K562 (cell line): ENCODE results near the gene GEMIN5. TPM values are rescaled to one million over a fixed set of nuclear protein-coding genes. Genes with fewer than 3 reads are reported as not detected.
A peak's percentile ranks its signal among the peaks of the same experiment; 100 is the strongest.

Experiments
- ADNP ChIP-seq: fragments of 200-800 bp; sonication (Bioruptor generic); IDR thresholded peaks from 2 replicates; pipeline ENCODE4 v1.6.1; 2016; ENCODE audit warnings: missing genetic modification characterization, missing compliant biosample characterization
- BHLHE40 ChIP-seq: IDR thresholded peaks from 2 replicates; pipeline ENCODE4 v1.6.1; 2011; ENCODE audit warnings: low read length, improper control_type of control experiment
- CCAR2 ChIP-seq: fragments of 200-400 bp; formaldehyde crosslinking; IDR thresholded peaks from 2 replicates; pipeline ENCODE4 v1.6.1; 2017; ENCODE audit warnings: mild to moderate bottlenecking, low read depth, low read length
- CTCFL ChIP-seq: IDR thresholded peaks from 2 replicates; pipeline ENCODE4 v1.6.1; 2011; ENCODE audit warnings: borderline replicate concordance, low read depth, mild to moderate bottlenecking, moderate library complexity, low read length; ENCODE audit not compliant: insufficient read depth, poor library complexity, severe bottlenecking
- EWSR1 ChIP-seq: fragments of 450-650 bp; IDR thresholded peaks from 2 replicates; pipeline ENCODE4 v1.6.1; 2018; ENCODE audit warnings: borderline replicate concordance, mild to moderate bottlenecking, low read depth, moderate library complexity; ENCODE audit not compliant: partially characterized antibody
- IRF2 ChIP-seq: sonication (generic); formaldehyde crosslinking; IDR thresholded peaks from 2 replicates; pipeline ENCODE4 v1.8.1; 2022; ENCODE audit warnings: mild to moderate bottlenecking, missing genetic modification reagents
- KAT7 ChIP-seq: sonication (generic); formaldehyde crosslinking; IDR thresholded peaks from 2 replicates; pipeline ENCODE4 v1.8.0; 2022; ENCODE audit warnings: missing genetic modification reagents, mild to moderate bottlenecking, borderline replicate concordance
- MTA2 ChIP-seq: fragments of 450-650 bp; IDR thresholded peaks from 2 replicates; pipeline ENCODE4 v1.6.1; 2016; ENCODE audit warnings: low read depth
- NFATC3 ChIP-seq: fragments of 450-650 bp; IDR thresholded peaks from 2 replicates; pipeline ENCODE4 v1.6.1; 2017; ENCODE audit warnings: mild to moderate bottlenecking
- NFYB ChIP-seq: IDR thresholded peaks from 2 replicates; pipeline ENCODE4 v1.6.1; 2011; ENCODE audit warnings: mild to moderate bottlenecking, moderate library complexity; ENCODE audit not compliant: insufficient read length; ENCODE audit errors: extremely low read depth
- POLR2B ChIP-seq: fragments of 450-650 bp; IDR thresholded peaks from 2 replicates; pipeline ENCODE4 v1.6.1; 2018; ENCODE audit warnings: low read depth; ENCODE audit not compliant: partially characterized antibody
- SIRT6 ChIP-seq: IDR thresholded peaks from one replicate; pipeline ENCODE4 v1.6.1; 2012; ENCODE audit warnings: low read depth, mild to moderate bottlenecking, control low read depth, inconsistent platforms, low read length, moderate library complexity
- SNIP1 ChIP-seq: fragments of 450-650 bp; IDR thresholded peaks from 2 replicates; pipeline ENCODE4 v1.7.1; 2017; ENCODE audit warnings: low read depth, mild to moderate bottlenecking
- STAT5A ChIP-seq: IDR thresholded peaks from 2 replicates; pipeline ENCODE4 v1.6.1; 2012; ENCODE audit warnings: low read length, inconsistent platforms, borderline replicate concordance
- TAF9B ChIP-seq: fragments of 450-650 bp; IDR thresholded peaks from 2 replicates; pipeline ENCODE4 v1.6.1; 2018; ENCODE audit warnings: mild to moderate bottlenecking; ENCODE audit not compliant: partially characterized antibody
- U2AF1 ChIP-seq: fragments of 200-400 bp; formaldehyde crosslinking; optimal IDR thresholded peaks from 2 replicates; pipeline ENCODE3; 2017; ENCODE audit warnings: mild to moderate bottlenecking, low read depth, low read length, moderate library complexity
- ZFX ChIP-seq: sonication (generic); formaldehyde crosslinking; IDR thresholded peaks from 2 replicates; pipeline ENCODE4 v1.8.0; 2022; ENCODE audit warnings: mild to moderate bottlenecking, missing genetic modification reagents, moderate library complexity
- ZNF232 ChIP-seq: sonication (generic); formaldehyde crosslinking; IDR thresholded peaks from 2 replicates; pipeline ENCODE4 v1.8.0; 2022; ENCODE audit warnings: mild to moderate bottlenecking, missing genetic modification reagents
- ZNF76 ChIP-seq: fragments of 250-450 bp; sonication (Bioruptor Pico); IDR thresholded peaks from 2 replicates; pipeline ENCODE4 v1.4.0; 2020; ENCODE audit warnings: mild to moderate bottlenecking, moderate library complexity, borderline replicate concordance
- polyA plus RNA-seq, 8 experiments: library from polyadenylated mRNA; depleted of rRNA in 4 of 8; stranded (reverse) in 5 of 8; unstranded in 3 of 8; fragments of >200 nt; fragmentation: Nextera tagmentation in 2 of 8; fragmentation: Illumina TruSeq in 1 of 8; extraction: Ambion mirVana in 2 of 8; extraction: Trizol in 1 of 8; gene quantifications; 2 replicates each; pipeline versions ENCODE4 v1.2.1 to v1.2.3, GENCODE V29; 2011 to 2014; ENCODE audit warnings: inconsistent platforms in 1 of 8, missing spikeins in 1 of 8
- total RNA-seq, 7 experiments: library from RNA; depleted of rRNA in 6 of 7; stranded (reverse); fragments of >200 nt in 6 of 7; fragmentation: Illumina TruSeq in 2 of 7; extraction: Trizol in 2 of 7; gene quantifications; 2 replicates each; pipeline versions ENCODE4 v1.2.1 to v1.2.3, GENCODE V29; 2011 to 2021; ENCODE audit warnings: low replicate concordance in 1 of 7
- TF ChIP-seq, protein P1 (sequence below): fragments of 450-650 bp; formaldehyde crosslinking; IDR thresholded peaks from 2 replicates; pipeline ENCODE4 v1.4.0; 2020; ENCODE audit warnings: mild to moderate bottlenecking, moderate library complexity
- TF ChIP-seq, protein P2 (sequence below): fragments of 250-450 bp; sonication (Bioruptor Pico); IDR thresholded peaks from 2 replicates; pipeline ENCODE4 v1.8.0; 2022; ENCODE audit warnings: inconsistent platforms
- TF ChIP-seq, protein P3 (sequence below): fragments of 200-800 bp; sonication (Bioruptor generic); IDR thresholded peaks from 2 replicates; pipeline ENCODE4 v1.6.1; 2017; ENCODE audit warnings: missing genetic modification characterization, missing compliant biosample characterization

The GEMIN5 gene
- total and polyA plus RNA-seq, 9 of the 15 experiments (the other 6 are each of a cell fraction or from before 2014, with no cell fraction given) = 10.3 to 48.2 (median 34.7) TPM

GRCh38 chr5:154840435-154841272 lies 97.4 kb downstream of the GEMIN5 start (continued):
- TF ChIP-seq, protein P1, sequence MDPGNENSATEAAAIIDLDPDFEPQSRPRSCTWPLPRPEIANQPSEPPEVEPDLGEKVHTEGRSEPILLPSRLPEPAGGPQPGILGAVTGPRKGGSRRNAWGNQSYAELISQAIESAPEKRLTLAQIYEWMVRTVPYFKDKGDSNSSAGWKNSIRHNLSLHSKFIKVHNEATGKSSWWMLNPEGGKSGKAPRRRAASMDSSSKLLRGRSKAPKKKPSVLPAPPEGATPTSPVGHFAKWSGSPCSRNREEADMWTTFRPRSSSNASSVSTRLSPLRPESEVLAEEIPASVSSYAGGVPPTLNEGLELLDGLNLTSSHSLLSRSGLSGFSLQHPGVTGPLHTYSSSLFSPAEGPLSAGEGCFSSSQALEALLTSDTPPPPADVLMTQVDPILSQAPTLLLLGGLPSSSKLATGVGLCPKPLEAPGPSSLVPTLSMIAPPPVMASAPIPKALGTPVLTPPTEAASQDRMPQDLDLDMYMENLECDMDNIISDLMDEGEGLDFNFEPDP (CRISPR knock-in tag) = no peak
- TF ChIP-seq, protein P2, sequence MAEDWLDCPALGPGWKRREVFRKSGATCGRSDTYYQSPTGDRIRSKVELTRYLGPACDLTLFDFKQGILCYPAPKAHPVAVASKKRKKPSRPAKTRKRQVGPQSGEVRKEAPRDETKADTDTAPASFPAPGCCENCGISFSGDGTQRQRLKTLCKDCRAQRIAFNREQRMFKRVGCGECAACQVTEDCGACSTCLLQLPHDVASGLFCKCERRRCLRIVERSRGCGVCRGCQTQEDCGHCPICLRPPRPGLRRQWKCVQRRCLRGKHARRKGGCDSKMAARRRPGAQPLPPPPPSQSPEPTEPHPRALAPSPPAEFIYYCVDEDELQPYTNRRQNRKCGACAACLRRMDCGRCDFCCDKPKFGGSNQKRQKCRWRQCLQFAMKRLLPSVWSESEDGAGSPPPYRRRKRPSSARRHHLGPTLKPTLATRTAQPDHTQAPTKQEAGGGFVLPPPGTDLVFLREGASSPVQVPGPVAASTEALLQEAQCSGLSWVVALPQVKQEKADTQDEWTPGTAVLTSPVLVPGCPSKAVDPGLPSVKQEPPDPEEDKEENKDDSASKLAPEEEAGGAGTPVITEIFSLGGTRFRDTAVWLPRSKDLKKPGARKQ (CRISPR knock-in tag) = no peak
- TF ChIP-seq KAT7 (CRISPR knock-in tag) (no peak), BHLHE40 (peak; percentile 29; the same call in 1 of the 2 replicates), POLR2B (no peak), TAF9B (no peak), ADNP (tag) (peak; percentile 35; the same call in 1 of the 2 replicates), ZFX (CRISPR knock-in tag) (peak; percentile 76), MTA2 (peak; percentile 86), SNIP1 (no peak), NFYB (no peak), CTCFL (no peak), SIRT6 (no peak), ZNF232 (no peak), ZNF76 (CRISPR knock-in tag) (no peak), STAT5A (peak; percentile 85), EWSR1 (no peak), U2AF1 (no peak), IRF2 (CRISPR knock-in tag) (no peak), NFATC3 (no peak), CCAR2 (no peak)
- TF ChIP-seq, protein P3, sequence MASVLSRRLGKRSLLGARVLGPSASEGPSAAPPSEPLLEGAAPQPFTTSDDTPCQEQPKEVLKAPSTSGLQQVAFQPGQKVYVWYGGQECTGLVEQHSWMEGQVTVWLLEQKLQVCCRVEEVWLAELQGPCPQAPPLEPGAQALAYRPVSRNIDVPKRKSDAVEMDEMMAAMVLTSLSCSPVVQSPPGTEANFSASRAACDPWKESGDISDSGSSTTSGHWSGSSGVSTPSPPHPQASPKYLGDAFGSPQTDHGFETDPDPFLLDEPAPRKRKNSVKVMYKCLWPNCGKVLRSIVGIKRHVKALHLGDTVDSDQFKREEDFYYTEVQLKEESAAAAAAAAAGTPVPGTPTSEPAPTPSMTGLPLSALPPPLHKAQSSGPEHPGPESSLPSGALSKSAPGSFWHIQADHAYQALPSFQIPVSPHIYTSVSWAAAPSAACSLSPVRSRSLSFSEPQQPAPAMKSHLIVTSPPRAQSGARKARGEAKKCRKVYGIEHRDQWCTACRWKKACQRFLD = peak; percentile 83; the same call in 1 of the 2 replicates
